Stimulated activated naive B cell treated with anti-CD40 and anti-IgM and Interleukin-4, amounts not matched to agents 10 μg/mL and 1 μg/mL and 100 μg/mL, for 72 hours (primary cell): ENCODE measurements around the gene RPL37A.
A peak's percentile ranks its signal among the peaks of the same experiment; 100 is the strongest.

Experiments used
- ATAC-seq, 2 donors: fragments of 150-1000 bp; cut with Tn5 transposase; replicated peaks; 2 replicates each; pipeline ENCODE4 v1.10.0; 2021; ENCODE audit warnings: moderate library complexity in 1 of 2
- DNase-seq: peaks from one replicate; pipeline ENCODE4 v3.0.0; 2021
- H3K27ac Mint-ChIP-seq: one replicate; pipeline ENCODE4 v1.8.0; 2022; ENCODE audit warnings: mild to moderate bottlenecking, mixed read lengths
- H3K27me3 Mint-ChIP-seq, 2 donors: one replicate each; pipeline ENCODE4 v1.8.0; 2022; ENCODE audit warnings: mixed read lengths in 2 of 2
- H3K36me3 Mint-ChIP-seq, 2 donors: one replicate each; pipeline ENCODE4 v1.8.0; 2022; ENCODE audit warnings: mixed read lengths in 2 of 2, mild to moderate bottlenecking in 1 of 2
- H3K4me1 Mint-ChIP-seq, 2 donors: one replicate each; pipeline ENCODE4 v1.8.0; 2022; ENCODE audit warnings: mixed read lengths in 2 of 2, mild to moderate bottlenecking in 1 of 2
- H3K4me3 Mint-ChIP-seq, 2 donors: one replicate each; pipeline ENCODE4 v1.8.0; 2022; ENCODE audit warnings: mild to moderate bottlenecking in 2 of 2, mixed read lengths in 2 of 2, moderate library complexity in 1 of 2
- H3K9me3 Mint-ChIP-seq, 2 donors: one replicate each; pipeline ENCODE4 v1.8.0; 2022; ENCODE audit warnings: mixed read lengths in 2 of 2, mild to moderate bottlenecking in 1 of 2

RPL37A gene

DNA sequence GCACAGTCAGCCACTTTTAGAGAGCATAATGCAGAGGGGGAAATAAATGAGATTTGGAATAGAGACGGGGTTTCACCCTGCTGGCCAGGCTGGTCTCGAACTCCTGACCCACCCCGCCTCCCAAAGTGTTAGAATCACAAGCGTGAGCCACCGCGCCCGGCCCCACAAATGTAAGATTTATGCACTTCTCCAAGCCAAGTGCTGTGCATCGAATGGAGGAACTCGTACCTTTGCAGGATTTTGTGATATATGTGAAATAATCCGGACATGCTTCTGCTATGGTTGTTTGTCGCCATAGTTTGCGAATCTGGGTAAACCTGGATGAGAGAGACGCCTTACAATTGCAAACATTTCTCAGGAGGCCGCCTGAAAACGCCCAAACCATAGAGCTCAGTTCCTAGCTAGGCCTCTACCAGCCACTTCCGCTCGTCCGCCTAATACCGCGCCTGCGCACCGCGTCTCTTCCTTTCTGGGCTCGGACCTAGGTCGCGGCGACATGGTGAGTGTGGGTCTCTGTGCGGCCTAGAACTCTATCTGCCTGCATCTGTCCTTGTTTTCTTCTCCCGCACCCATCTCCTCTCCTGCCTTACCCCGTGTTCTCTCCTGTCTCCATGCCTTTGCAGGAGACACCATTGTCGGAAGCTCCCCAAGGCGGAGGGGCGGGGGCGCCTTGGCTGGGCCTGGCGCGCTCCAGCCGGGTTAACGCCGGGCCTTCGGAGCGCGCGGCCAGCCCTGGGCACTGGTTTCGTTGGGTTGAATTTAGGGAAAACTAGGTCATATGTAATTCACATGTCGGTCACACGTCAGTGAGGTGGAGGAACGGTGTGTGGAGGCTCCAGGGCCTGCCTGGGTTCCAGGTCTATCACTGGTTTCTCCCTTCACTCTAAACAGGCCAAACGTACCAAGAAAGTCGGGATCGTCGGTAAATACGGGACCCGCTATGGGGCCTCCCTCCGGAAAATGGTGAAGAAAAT, at the start of gene RPL37A:
Gene RPL37A (plus strand): TSS at position 466 of the 974 bp plus-strand sequence. CDS start 31 bp downstream, at position 497.
- H3K4me1 Mint-ChIP-seq: peaks cover 25 to 53% of the 10 kb centered on the region in 2 donors
- peaks cover 37 to 45% of the 10 kb centered on the region in 2 donors for H3K36me3 Mint-ChIP-seq
- peak within 1 kb of the TSS; percentile 91 to 100 for H3K4me3 Mint-ChIP-seq
- no peaks in the 10 kb centered on the region for H3K9me3 Mint-ChIP-seq
- H3K27ac Mint-ChIP-seq: peak within 1 kb of the TSS; percentile 98
- no peaks in the 10 kb centered on the region for H3K27me3 Mint-ChIP-seq
- ATAC-seq (peak; percentile 95 to 97), DNase-seq (peak; percentile 89)

DNA sequence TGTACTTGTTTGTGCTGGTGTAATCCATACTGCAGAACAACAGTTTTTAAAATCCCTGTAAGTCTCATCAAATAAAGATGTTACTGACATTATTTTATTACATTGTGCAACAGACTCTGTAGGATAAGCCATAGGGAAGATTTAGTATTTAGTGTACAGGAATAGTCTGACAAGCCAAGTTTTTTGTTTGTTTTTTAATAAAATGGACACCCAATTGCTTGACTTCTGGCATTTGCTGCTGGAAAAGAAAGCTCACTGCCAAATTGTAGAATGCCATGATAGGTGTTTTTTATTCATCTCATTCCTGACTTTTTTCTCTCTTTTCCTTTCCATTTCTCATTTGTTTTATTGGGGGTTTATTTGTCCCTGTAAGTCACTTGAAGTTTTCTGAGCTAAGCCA, 48.3 kb upstream of the RPL37A start:
- Mint-ChIP-seq H3K36me3 (peaks cover 62 to 77% of the 10 kb centered on the region in 2 donors), H3K27me3 (no peaks in the 10 kb centered on the region), H3K4me3 (no peak overlapping the region), H3K4me1 (no peaks in the 10 kb centered on the region), H3K27ac (no peak overlapping the region), H3K9me3 (peaks cover 3 to 5% of the 10 kb centered on the region in 2 donors)
- no peak for DNase-seq
- no peak for ATAC-seq

- Mint-ChIP-seq H3K27ac (no peak overlapping the region), H3K4me3 (no peak overlapping the region), H3K4me1 (no peaks in the 10 kb centered on the region), H3K9me3 (peaks cover 3 to 5% of the 10 kb centered on the region in 2 donors), H3K36me3 (peaks cover 65 to 79% of the 10 kb centered on the region in 2 donors), H3K27me3 (no peaks in the 10 kb centered on the region)
- DNase-seq: no peak
- ATAC-seq: no peak
Observed at GRCh38 chr2:216450784-216451183, 47.9 kb upstream of the RPL37A start.

DNA sequence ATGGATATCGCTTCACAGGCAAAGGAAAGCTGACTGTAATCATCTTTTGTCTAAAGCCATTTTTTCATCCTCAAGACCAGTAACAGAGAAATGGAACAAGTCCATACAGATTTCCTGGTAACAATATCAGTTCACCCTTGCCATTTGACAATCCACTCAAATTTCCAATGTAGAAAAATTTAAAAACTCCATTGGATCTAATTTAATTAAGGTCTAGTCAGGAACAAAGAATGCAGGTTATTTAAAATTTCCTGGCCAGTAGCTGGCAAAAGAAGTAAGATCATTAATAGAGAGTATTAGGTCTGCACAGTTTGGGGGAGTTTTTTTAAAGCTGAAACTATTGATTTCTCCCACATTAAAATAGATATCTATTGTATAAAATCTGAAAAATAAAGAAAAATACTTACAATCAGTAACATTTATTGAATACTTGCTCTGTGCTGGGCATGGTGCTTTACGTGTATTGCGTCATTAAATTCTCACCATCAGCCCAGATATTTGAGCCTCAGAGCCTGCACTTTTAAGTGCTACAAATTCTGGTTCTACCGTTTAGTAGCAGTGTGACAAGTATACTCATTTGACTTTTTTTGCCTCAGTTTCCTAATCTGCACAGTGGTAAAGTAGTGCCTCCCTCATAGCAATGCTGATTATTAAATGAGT, 44.6 kb upstream of the RPL37A start:
- Mint-ChIP-seq H3K36me3 (peaks cover 51 to 61% of the 10 kb centered on the region in 2 donors), H3K9me3 (peaks cover 0 to 3% of the 10 kb centered on the region in 2 donors), H3K27ac (no peak overlapping the region), H3K27me3 (no peaks in the 10 kb centered on the region), H3K4me3 (no peak overlapping the region), H3K4me1 (no peaks in the 10 kb centered on the region)
- no peak for DNase-seq
- no peak for ATAC-seq

GRCh38 chr2:216463148-216463547, 35.5 kb upstream of the RPL37A start:
- DNase-seq (no peak), ATAC-seq (no peak)
- Mint-ChIP-seq H3K4me3 (no peak overlapping the region), H3K27ac (no peak overlapping the region), H3K36me3 (peaks cover 11 to 45% of the 10 kb centered on the region in 2 donors), H3K4me1 (no peaks in the 10 kb centered on the region), H3K27me3 (no peaks in the 10 kb centered on the region), H3K9me3 (peaks cover 0 to 3% of the 10 kb centered on the region in 2 donors)

DNA sequence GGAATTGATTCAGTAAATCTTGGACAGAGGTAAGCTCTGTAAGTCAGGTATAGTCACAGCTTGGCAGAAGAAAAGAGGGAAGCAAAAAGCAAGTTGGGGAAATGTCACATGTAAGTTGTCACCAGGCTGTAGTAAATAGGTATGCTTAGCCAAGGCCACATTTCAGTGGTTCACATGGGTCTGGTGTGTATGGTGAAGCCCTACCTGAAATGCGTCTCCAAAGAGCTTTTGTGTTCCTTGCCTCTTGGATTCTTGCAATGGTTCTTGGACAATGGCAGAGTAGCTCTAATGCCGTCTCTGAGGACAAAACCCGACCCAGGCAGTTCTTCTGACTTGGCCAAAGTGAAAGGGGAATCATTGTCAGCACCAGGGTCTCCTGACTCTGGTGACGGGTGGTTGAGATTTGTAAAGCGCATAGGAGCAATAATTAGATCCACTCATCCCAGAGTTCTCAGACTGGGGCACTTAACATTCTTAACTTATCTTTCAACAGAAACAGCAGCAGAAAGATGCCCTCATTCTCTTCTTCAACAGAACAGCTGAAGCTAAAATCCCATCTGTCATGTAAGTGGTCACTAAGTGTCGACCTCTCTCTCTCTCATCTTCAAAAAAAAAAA, 34.4 kb upstream of the RPL37A start:
- Mint-ChIP-seq H3K27me3 (no peaks in the 10 kb centered on the region), H3K9me3 (peaks cover 0 to 3% of the 10 kb centered on the region in 2 donors), H3K27ac (no peak overlapping the region), H3K4me3 (no peak overlapping the region), H3K4me1 (no peaks in the 10 kb centered on the region), H3K36me3 (peaks cover 11 to 42% of the 10 kb centered on the region in 2 donors)
- no peak for ATAC-seq
- DNase-seq: no peak

DNA sequence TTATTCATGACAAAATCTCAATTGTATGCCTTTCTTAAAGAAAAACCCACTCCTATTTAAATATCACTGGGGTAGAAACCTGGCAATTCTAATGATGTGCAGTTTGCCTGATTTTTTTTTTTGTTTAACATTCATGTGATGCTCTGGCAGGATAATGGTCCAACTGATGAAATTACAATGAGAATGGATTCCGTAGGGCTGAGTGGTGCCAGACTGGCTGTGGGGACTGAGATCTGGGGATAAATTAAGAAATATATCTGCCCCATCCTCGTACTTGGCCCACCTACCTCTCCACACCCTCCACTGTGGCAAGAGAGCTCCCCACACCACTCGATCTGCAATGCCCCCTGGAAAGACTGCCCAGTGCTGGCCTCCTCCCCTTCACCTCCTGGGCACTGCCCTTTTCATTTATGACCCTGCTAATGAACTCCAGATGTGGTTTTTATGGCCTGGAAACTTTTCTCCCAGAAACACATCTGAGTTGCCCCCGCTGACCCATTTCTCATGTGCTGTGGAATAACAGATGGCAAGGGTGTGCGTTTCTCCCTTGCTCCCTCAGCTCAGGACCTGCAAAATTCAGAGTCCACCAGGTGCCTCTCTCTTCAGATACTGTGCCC, 33.0 kb upstream of the RPL37A start:
- DNase-seq (no peak), ATAC-seq (no peak)
- Mint-ChIP-seq H3K4me3 (no peak overlapping the region), H3K27me3 (no peaks in the 10 kb centered on the region), H3K9me3 (peaks cover 0 to 3% of the 10 kb centered on the region in 2 donors), H3K27ac (no peak overlapping the region), H3K4me1 (no peaks in the 10 kb centered on the region), H3K36me3 (peaks cover 11 to 52% of the 10 kb centered on the region in 2 donors)

- Mint-ChIP-seq H3K4me3 (no peak overlapping the region), H3K27me3 (no peaks in the 10 kb centered on the region), H3K4me1 (no peaks in the 10 kb centered on the region), H3K9me3 (peaks cover 0 to 3% of the 10 kb centered on the region in 2 donors), H3K27ac (no peak overlapping the region), H3K36me3 (peaks cover 8 to 43% of the 10 kb centered on the region in 2 donors)
- no peak for ATAC-seq
- DNase-seq: no peak
Observed at GRCh38 chr2:216467845-216468244, 30.8 kb upstream of the RPL37A start.

- DNase-seq: no peak
- Mint-ChIP-seq H3K27me3 (no peaks in the 10 kb centered on the region), H3K36me3 (peaks cover 4 to 29% of the 10 kb centered on the region in 2 donors), H3K4me3 (no peak overlapping the region), H3K9me3 (no peaks in the 10 kb centered on the region), H3K4me1 (peaks cover 0 to 2% of the 10 kb centered on the region in 2 donors), H3K27ac (no peak overlapping the region)
- ATAC-seq: no peak
Observed at GRCh38 chr2:216469661-216470060, 29.0 kb upstream of the RPL37A start.

DNA sequence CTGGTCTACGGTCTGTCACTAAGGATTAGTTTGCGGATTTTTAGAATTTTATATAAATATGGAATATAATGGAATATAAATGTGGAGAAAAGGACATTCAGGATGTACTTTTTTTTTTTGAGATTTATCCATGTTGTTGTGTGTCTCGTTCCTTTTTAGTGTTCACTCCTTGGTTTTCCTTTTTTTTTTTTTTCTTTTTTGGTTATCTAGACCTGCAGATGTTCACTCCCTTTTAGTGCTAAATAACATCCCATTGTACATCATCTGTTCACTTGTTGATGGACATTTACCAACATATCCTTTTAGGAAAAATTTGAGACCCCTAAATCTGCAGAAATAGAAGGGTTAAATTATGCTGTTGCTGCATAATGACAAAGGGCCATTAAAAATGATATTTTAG, 25.5 kb upstream of the RPL37A start:
- H3K4me1 Mint-ChIP-seq: peaks cover 8 to 14% of the 10 kb centered on the region in 2 donors

GRCh38 chr2:216474925-216475670, 23.5 kb upstream of the RPL37A start:
- no peaks in the 10 kb centered on the region for H3K9me3 Mint-ChIP-seq
- ATAC-seq (peak; percentile 94 to 95), DNase-seq (peak; percentile 17)
- peaks cover 12 to 25% of the 10 kb centered on the region in 2 donors for H3K36me3 Mint-ChIP-seq
- H3K4me1 Mint-ChIP-seq: peaks cover 10 to 14% of the 10 kb centered on the region in 2 donors
- no peaks in the 10 kb centered on the region for H3K27me3 Mint-ChIP-seq
- H3K27ac Mint-ChIP-seq: peak overlapping the region; percentile 9
- H3K4me3 Mint-ChIP-seq: peak overlapping the region; percentile 56 to 66

More for the DNA sequence above, 25.5 kb upstream of the RPL37A start:
- Mint-ChIP-seq H3K9me3 (no peaks in the 10 kb centered on the region), H3K4me3 (no peak overlapping the region), H3K27ac (no peak overlapping the region), H3K27me3 (no peaks in the 10 kb centered on the region), H3K36me3 (peaks cover 7 to 20% of the 10 kb centered on the region in 2 donors)
- ATAC-seq: no peak
- no peak for DNase-seq

DNA sequence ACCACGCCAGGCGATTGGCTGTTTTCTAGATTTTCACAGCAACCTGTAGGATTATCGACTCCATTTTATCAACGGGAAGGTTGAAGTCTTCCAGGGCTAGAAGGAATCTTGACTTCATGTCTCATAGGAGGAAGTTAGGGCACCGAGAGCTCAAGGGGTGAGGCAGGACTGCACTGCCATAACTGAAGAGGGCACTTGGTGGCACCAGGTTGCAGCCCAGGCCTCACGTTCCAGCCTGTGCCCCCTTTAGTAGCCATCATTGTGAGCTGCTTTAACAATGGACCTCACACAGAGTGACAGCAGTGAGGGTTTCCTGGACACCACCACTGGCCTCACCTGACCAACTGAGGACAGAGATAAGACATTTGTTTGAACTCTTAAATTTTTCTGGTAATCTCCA, 22.9 kb upstream of the RPL37A start:
- DNase-seq: no peak
- Mint-ChIP-seq H3K27me3 (no peaks in the 10 kb centered on the region), H3K4me3 (peak overlapping the region; percentile 56 to 66), H3K4me1 (peaks cover 10 to 14% of the 10 kb centered on the region in 2 donors), H3K27ac (no peak overlapping the region), H3K9me3 (no peaks in the 10 kb centered on the region), H3K36me3 (peaks cover 18 to 26% of the 10 kb centered on the region in 2 donors)
- ATAC-seq: no peak

DNA sequence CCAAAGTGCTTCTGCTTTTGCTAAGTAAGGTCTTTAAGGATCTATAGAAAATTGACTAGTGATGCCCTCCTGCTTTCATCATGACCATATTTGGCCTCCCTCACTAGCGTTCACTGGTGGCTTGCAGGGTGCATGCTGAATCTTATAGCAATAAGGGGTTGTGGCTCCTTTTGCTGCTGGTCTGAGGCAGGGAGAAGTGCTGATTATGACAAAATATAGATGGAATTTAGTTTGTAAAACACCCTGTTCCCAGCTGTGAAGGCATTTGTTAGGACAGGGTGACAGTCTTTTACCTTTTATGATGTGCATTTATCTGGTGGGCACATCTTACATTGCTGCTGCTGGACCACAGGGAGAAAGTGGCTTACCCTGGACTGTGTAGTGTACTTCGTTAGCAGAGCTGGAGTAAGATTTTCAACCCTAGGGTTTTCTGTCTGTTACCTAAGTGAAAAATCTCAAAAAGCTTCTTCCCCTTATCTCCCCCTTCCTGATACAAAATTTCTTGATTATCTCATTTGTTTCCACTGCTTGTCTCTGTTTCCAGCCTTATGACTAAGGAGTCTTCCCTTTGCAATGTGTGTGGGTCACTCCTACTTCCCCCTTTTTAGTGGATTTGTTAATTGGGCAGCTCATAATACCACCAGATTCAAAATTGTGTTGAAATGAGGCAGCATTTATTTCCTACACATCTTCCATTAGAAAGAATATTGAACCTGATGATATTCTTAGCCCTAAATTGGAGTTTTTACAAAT, 21.2 kb upstream of the RPL37A start:
- DNase-seq (no peak), ATAC-seq (no peak)
- H3K4me3 Mint-ChIP-seq: no peak overlapping the region
- peaks cover 23 to 38% of the 10 kb centered on the region in 2 donors for H3K36me3 Mint-ChIP-seq
- no peaks in the 10 kb centered on the region for H3K9me3 Mint-ChIP-seq
- no peaks in the 10 kb centered on the region for H3K27me3 Mint-ChIP-seq
- H3K27ac Mint-ChIP-seq: no peak overlapping the region
- H3K4me1 Mint-ChIP-seq: peaks cover 10 to 14% of the 10 kb centered on the region in 2 donors
